Liver (tissue), 9 donors: ENCODE data around the gene CELA3B. TPM values are rescaled to one million over a fixed set of nuclear protein-coding genes. Genes with fewer than 3 reads are reported as not detected.
"Not testable (repeated sequence)": the region's sequence is repeated elsewhere in the genome, so short reads cannot be mapped to it uniquely, and the experiment has no call there.

Source experiments
- DNase-seq: peaks from one replicate; pipeline ENCODE4 v3.0.0-alpha.2; 2017; ENCODE audit warnings: low spot score
- H3K27ac ChIP-seq, 2 donors: one replicate each; pipeline ENCODE4 v1.7.0; 2013; ENCODE audit warnings: inconsistent platforms in 2 of 2, low read length in 2 of 2, control low read depth in 1 of 2, low read depth in 1 of 2, mild to moderate bottlenecking in 1 of 2
- H3K27me3 ChIP-seq, 4 donors: one replicate each; pipeline versions ENCODE4 v1.6.1 to v1.7.0; 2013; ENCODE audit warnings: low read length in 3 of 4, inconsistent platforms in 1 of 4, mild to moderate bottlenecking in 1 of 4, moderate library complexity in 1 of 4; ENCODE audit not compliant: control insufficient read depth in 4 of 4, insufficient read depth in 4 of 4
- H3K36me3 ChIP-seq, 4 donors: one replicate each; pipeline versions ENCODE4 v1.6.1 to v1.7.0; 2013; ENCODE audit warnings: low read length in 3 of 4, mild to moderate bottlenecking in 3 of 4, low read depth in 1 of 4, moderate library complexity in 1 of 4; ENCODE audit not compliant: control insufficient read depth in 4 of 4, insufficient read depth in 3 of 4
- H3K4me1 ChIP-seq, 4 donors: one replicate each; pipeline versions ENCODE4 v1.6.1 to v1.7.0; 2013; ENCODE audit warnings: low read length in 3 of 4, mild to moderate bottlenecking in 3 of 4, moderate library complexity in 1 of 4; ENCODE audit not compliant: control insufficient read depth in 4 of 4, insufficient read depth in 4 of 4
- H3K4me3 ChIP-seq, 3 donors: one replicate each; pipeline versions ENCODE4 v1.6.1 to v1.7.0; 2013; ENCODE audit warnings: low read length in 3 of 3, control low read depth in 1 of 3, low read depth in 1 of 3, mild to moderate bottlenecking in 1 of 3
- H3K9ac ChIP-seq, 2 donors: one replicate each; pipeline ENCODE4 v1.7.0; 2013; ENCODE audit warnings: low read length in 2 of 2, mild to moderate bottlenecking in 2 of 2, moderate library complexity in 2 of 2, control low read depth in 1 of 2, low read depth in 1 of 2
- H3K9me3 ChIP-seq, 4 donors: one replicate each; pipeline versions ENCODE4 v1.6.1 to v1.7.0; 2013; ENCODE audit warnings: low read length in 3 of 4; ENCODE audit not compliant: control insufficient read depth in 4 of 4
- EGR1 ChIP-seq, 2 donors: IDR thresholded peaks; 2 replicates each; pipeline ENCODE4 v1.6.1; 2016 to 2018; ENCODE audit warnings: antibody characterized with exemption in 2 of 2, low read depth in 2 of 2
- FOXA2 ChIP-seq: IDR thresholded peaks from 2 replicates; pipeline ENCODE4 v1.6.1; 2016; ENCODE audit warnings: antibody characterized with exemption
- RXRA ChIP-seq, 2 donors: IDR thresholded peaks; 2 replicates each; pipeline ENCODE4 v1.6.1; 2017 to 2018; ENCODE audit warnings: antibody characterized with exemption in 2 of 2, mild to moderate bottlenecking in 1 of 2
- SP1 ChIP-seq: IDR thresholded peaks from 2 replicates; pipeline ENCODE4 v1.6.1; 2018; ENCODE audit warnings: antibody characterized with exemption, mild to moderate bottlenecking
- WGBS: extraction: QIAGEN DNeasy Blood & Tissue Kit; methylation state at CpG from one replicate; pipeline ENCODE4 v1.1.7; 2013; 5-methylcytosine and 5-hydroxymethylcytosine counted together
- polyA plus RNA-seq, 2 donors: library from polyadenylated mRNA; stranded (reverse) in 1 of 2; unstranded in 1 of 2; fragments of 200-250 nt in 1 of 2; fragments of >200 nt in 1 of 2; fragmentation: Nextera tagmentation in 1 of 2; extraction: Ambion mirVana in 1 of 2; gene quantifications; one replicate each; pipeline versions ENCODE4 v1.2.1 to v1.2.3, GENCODE V29; 2013 to 2015
- total RNA-seq, 2 donors: library from RNA; depleted of rRNA; stranded (reverse); fragments of >200 nt; gene quantifications; one replicate each; pipeline ENCODE4 v1.2.3, GENCODE V29; 2014
- TF ChIP-seq, protein P1 (sequence below): IDR thresholded peaks from 2 replicates; pipeline ENCODE4 v1.6.1; 2016; ENCODE audit warnings: antibody characterized with exemption
- donor health status: healthy.
- donor health status: healthy.
- donor health status: healthy.
- donor health status: healthy.
- donor health status: healthy.

The CELA3B gene
- total and polyA plus RNA-seq, 4 donors = not detected

DNA sequence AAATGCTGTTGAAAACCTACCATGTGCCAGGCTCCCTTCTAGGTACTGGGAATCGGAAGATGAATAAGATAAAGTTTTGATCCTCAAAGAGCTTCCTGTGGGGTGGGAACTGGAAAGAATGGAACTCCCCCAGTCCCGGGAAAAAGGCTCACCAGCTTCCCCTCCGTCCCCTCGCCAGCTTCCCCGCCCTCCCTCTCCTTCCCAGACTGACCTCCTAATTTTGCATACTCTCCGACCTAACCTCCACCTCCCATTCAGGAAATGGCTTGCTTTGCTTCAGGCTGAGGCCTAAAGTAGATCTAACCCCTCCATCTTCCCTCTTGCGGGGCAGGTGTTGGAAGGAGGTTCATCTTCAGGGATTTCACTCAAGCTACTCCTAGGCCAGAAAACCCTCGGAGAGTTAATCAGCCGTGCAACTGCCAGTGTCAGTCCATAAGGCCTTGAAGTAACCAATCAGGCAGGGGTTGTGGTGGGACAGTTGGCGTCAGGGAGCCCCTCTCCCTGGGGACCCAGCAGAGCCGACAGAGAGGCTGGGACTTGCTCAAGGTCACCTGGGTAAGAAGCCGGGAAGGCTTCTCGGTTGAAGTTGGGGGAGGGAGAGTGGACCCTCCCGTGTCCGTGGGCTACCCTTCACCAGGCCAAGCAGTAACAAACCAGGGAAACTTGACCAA lies 21.9 kb downstream of the CELA3B start:
- not testable (repeated sequence) for H3K27ac ChIP-seq, H3K27me3 ChIP-seq, DNase-seq, H3K9me3 ChIP-seq, H3K9ac ChIP-seq, H3K4me3 ChIP-seq, H3K4me1 ChIP-seq, H3K36me3 ChIP-seq
- WGBS = 87% methylated on average over 15 of the region's 15 CpGs

DNA sequence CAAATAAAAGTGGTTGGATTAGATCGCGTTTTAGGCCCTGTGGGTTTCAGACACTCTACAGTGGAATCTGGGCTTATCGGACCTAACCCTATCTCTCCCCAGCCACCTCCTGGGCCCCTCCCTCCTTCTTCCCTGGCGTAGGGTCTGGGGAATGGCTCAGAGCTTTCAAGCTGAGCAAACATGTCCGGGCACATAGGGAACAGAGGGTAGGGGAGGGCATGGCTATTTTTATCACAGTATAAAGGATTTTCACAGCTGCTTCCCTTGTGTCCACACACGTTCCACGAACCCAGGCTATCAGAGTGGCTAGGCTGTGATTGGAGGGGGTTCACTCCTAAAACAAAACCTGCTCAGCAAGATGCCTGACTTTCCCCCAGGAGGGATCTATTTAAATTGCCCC lies 22.8 kb downstream of the CELA3B start:
- H3K27me3 ChIP-seq, H3K36me3 ChIP-seq, H3K9ac ChIP-seq, H3K4me3 ChIP-seq, DNase-seq, H3K9me3 ChIP-seq, H3K27ac ChIP-seq, H3K4me1 ChIP-seq: not testable (repeated sequence)
- WGBS = 79% methylated on average over 7 of the region's 7 CpGs

DNA sequence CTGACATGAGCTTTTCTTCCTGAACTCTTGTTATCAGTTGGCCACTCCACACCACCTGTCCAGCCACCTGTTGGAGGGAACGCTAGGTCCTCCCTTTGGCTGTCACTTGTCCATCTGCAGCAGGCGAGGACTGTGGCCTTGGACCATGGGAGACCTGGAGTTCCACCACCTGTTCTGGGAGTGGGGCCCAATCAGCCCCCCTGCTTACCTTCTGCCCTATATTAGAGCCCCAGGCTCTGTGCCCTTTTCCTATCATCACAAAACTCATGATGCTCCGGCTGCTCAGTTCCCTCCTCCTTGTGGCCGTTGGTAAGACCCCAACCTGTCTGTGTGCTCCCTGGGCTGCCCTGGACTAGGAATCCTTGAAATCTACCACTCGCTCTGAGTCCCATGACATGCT lies 24.6 kb downstream of the CELA3B start, which contains the start of gene CELA3A:
TSS of gene CELA3A (plus strand) at position 249 of the 400 bp plus-strand sequence. CDS start at position 267, 18 bp downstream.
- Histone ChIP-seq H3K36me3 (no peaks in the 10 kb centered on the region), H3K9ac (no peak within 1 kb of the TSS), H3K4me1 (no peaks in the 10 kb centered on the region), H3K27ac (no peak within 1 kb of the TSS), H3K27me3 (no peaks in the 10 kb centered on the region), H3K4me3 (no peak within 1 kb of the TSS), H3K9me3 (no peaks in the 10 kb centered on the region)
- TF ChIP-seq FOXA2 = no peak
- TF ChIP-seq RXRA (IDR thresholded peaks at IDR 0.05) = no peak
- TF ChIP-seq, protein P1, sequence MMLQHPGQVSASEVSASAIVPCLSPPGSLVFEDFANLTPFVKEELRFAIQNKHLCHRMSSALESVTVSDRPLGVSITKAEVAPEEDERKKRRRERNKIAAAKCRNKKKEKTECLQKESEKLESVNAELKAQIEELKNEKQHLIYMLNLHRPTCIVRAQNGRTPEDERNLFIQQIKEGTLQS = no peak
- TF ChIP-seq SP1 = no peak
- no peak for TF ChIP-seq EGR1 (IDR thresholded peaks at IDR 0.05; ENCODE audit: low read depth in 2 of 2)
- 80% methylated on average over 5 of the region's 5 CpGs for WGBS
- DNase-seq = no peak

DNA sequence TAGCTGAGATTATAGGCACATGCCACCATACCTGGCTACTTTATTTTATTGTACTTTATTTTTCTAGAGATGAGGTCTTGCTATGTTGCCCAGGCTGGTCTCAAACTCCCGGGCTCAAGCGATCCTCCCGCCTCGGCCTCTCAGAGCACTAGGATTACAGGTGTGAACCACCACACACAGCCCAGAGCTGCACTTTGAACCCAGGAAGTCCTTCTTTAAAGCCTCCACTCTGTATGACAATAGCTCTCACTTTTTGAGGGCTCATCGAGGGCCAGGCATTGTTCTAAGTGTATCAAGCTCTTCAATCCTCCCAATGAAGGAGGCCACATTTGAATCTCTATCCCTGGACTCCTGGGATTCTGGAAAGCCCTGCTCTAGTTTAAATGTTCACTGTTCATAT lies 25.6 kb downstream of the CELA3B start:
- H3K27ac ChIP-seq, H3K9me3 ChIP-seq, H3K4me3 ChIP-seq, H3K27me3 ChIP-seq, H3K9ac ChIP-seq, DNase-seq, H3K4me1 ChIP-seq, H3K36me3 ChIP-seq: not testable (repeated sequence)
- 77% methylated on average over 5 of the region's 5 CpGs for WGBS

DNA sequence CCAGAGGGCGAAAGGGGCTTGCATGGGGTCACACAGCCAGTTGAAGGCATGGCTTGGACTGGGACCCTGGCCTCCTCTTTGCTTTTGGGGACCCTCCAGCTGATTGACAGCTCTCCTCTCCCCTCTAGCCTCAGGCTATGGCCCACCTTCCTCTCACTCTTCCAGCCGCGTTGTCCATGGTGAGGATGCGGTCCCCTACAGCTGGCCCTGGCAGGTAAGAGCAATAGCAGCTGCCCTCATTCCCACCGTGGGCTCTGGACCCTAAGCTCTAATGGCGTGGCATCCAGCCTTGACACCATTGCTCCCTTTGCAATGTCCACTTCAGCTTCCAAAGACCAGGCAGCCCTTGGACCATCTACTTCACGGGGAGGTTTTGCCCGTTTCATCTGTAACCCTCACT lies 26.1 kb downstream of the CELA3B start:
- H3K9ac ChIP-seq = not testable (repeated sequence)
- WGBS = 88% methylated on average over 8 of the region's 8 CpGs

DNA sequence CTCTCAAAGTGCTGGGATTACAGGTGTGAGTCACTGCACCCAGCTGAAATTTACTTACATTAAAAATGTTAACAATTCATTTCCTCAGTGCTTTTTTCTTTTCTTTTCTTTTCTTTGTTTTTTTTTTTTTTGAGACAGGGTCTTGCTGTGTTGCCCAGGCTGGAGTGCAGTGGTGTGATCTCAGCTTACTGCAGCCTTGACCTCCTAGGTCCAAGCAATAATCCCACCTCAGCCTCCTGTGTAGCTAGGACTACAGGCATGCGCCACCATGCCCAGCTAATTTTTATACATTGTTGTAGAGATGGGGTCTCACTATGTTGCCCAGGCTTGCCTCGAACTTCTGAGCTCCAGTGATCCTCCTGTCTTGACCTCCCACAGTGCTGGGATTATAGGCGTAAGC lies 27.1 kb downstream of the CELA3B start:
- H3K4me3 ChIP-seq, H3K4me1 ChIP-seq, H3K9ac ChIP-seq, H3K9me3 ChIP-seq, H3K36me3 ChIP-seq, DNase-seq, H3K27me3 ChIP-seq, H3K27ac ChIP-seq: not testable (repeated sequence)
- WGBS = 82% methylated on average over 3 of the region's 3 CpGs

More for the DNA sequence above, 26.1 kb downstream of the CELA3B start:
- DNase-seq, H3K9me3 ChIP-seq, H3K4me3 ChIP-seq, H3K27me3 ChIP-seq, H3K4me1 ChIP-seq, H3K36me3 ChIP-seq, H3K27ac ChIP-seq: not testable (repeated sequence)
